K562 (cell line): ENCODE results near the gene SMC3. TPM values are rescaled to one million over a fixed set of nuclear protein-coding genes. Genes with fewer than 3 reads are reported as not detected.

Experiments
- ATAC-seq: fragments of 200-7000 bp; cut with Tn5 transposase; 3 replicates; pipeline ENCODE4 v1.9.1; 2020; ENCODE audit warnings: moderate library complexity
- BruUV-seq: library from RNA; stranded (reverse); fragments of 400-500 nt; replicated peaks from 2 replicates; lab custom pipeline; 2021; lab: Mats Ljungman, UMichigan
- CTCF ChIA-PET: fragments of 300-600 bp; formaldehyde crosslinking; extraction: SDS; loops from one replicate; lab custom pipeline; 2021; ENCODE audit warnings: low intra/inter-chr PET ratio; lab: Yijun Ruan, JAX
- POLR2A ChIA-PET: fragments of 300-600, 350-650 bp; sonication (Branson Sonifier 250); formaldehyde crosslinking; extraction: SDS; loops from one replicate; lab custom pipeline; 2021; ENCODE audit warnings: antibody characterized with exemption, inconsistent platforms; lab: Yijun Ruan, JAX
- DNase-seq, 4 experiments: peaks; one replicate each; pipeline versions ENCODE4 v3.0.0 to v3.0.0-alpha.2; 2011 to 2018; ENCODE audit warnings: low spot score in 3 of 4, mixed read lengths in 3 of 4; ENCODE audit errors: extremely low read depth in 1 of 4
- FAIRE-seq: peaks from 2 replicates; lab custom pipeline; 2011; peaks lifted over from hg19 to GRCh38; lab: Jason Lieb, UNC
- H2AFZ ChIP-seq: 2 replicates; pipeline ENCODE4 v1.6.0; 2011; ENCODE audit warnings: low read depth, low read length, control low read depth, inconsistent platforms
- H3K27ac ChIP-seq: fragments of 200-600 bp; 3 replicates; pipeline ENCODE4 v1.8.0; 2011; ENCODE audit warnings: low read depth, mild to moderate bottlenecking, control low read depth, inconsistent platforms, low read length, moderate library complexity, mixed read lengths; ENCODE audit errors: extremely low read depth
- H3K27me3 ChIP-seq, 2 experiments: fragments of 300-600 bp in 1 of 2; 2 replicates in 1 of 2; 3 replicates in 1 of 2; pipeline versions ENCODE4 v1.6.0 to v1.8.0; 2011; ENCODE audit warnings: inconsistent platforms in 2 of 2, low read length in 2 of 2, mild to moderate bottlenecking in 1 of 2, mixed read lengths in 1 of 2, moderate library complexity in 1 of 2; ENCODE audit not compliant: control insufficient read depth in 2 of 2, insufficient read depth in 2 of 2
- H3K36me3 ChIP-seq: fragments of 300-600 bp; 3 replicates; pipeline ENCODE4 v1.8.0; 2011; ENCODE audit warnings: mild to moderate bottlenecking, low read length, inconsistent platforms; ENCODE audit not compliant: control insufficient read depth, insufficient read depth
- H3K4me1 ChIP-seq, 2 experiments: fragments of 200-600 bp in 1 of 2; replicated peaks in 1 of 2; 2 replicates in 1 of 2; 3 replicates in 1 of 2; pipeline versions ENCODE4 v1.5.1 to v1.8.0; 2011; ENCODE audit warnings: inconsistent platforms in 2 of 2, low read length in 2 of 2, mild to moderate bottlenecking in 1 of 2, mixed read lengths in 1 of 2, moderate library complexity in 1 of 2; ENCODE audit not compliant: control insufficient read depth in 2 of 2, insufficient read depth in 2 of 2
- H3K4me2 ChIP-seq: 2 replicates; pipeline ENCODE4 v1.6.1; 2011; ENCODE audit warnings: low read length, control low read depth, inconsistent platforms, mixed read lengths; ENCODE audit not compliant: insufficient read depth
- H3K4me3 ChIP-seq: fragments of 200-600 bp; sonication (generic), shearing (Covaris generic); 2 replicates; pipeline ENCODE4 v1.5.1; 2016; ENCODE audit warnings: control low read depth, inconsistent platforms
- H3K79me2 ChIP-seq: fragments of 200-600 bp; 3 replicates; pipeline ENCODE4 v1.8.0; 2011; ENCODE audit warnings: low read length, inconsistent platforms; ENCODE audit not compliant: control insufficient read depth, insufficient read depth
- H3K9ac ChIP-seq, 2 experiments: 2 replicates each; pipeline versions ENCODE4 v1.6.0 to v1.6.1; 2011; ENCODE audit warnings: low read depth in 2 of 2, low read length in 2 of 2, control low read depth in 1 of 2, inconsistent platforms in 1 of 2, mild to moderate bottlenecking in 1 of 2, mixed read lengths in 1 of 2; ENCODE audit not compliant: insufficient read depth in 1 of 2
- H3K9me1 ChIP-seq: one replicate; pipeline ENCODE4 v1.6.0; 2011; ENCODE audit warnings: inconsistent platforms, mild to moderate bottlenecking, low read length, moderate library complexity; ENCODE audit not compliant: control insufficient read depth, insufficient read depth
- H3K9me3 ChIP-seq: replicated peaks from 2 replicates; pipeline ENCODE4 v1.5.1; 2011; ENCODE audit warnings: low read depth, low read length, inconsistent platforms; ENCODE audit not compliant: control insufficient read depth, insufficient read depth
- H4K20me1 ChIP-seq: replicated peaks from 2 replicates; pipeline ENCODE4 v1.6.1; 2011; ENCODE audit warnings: low read length, inconsistent platforms, mixed read lengths; ENCODE audit not compliant: control insufficient read depth, insufficient read depth
- ATF3 ChIP-seq, 2 experiments: fragments of 450-650 bp in 1 of 2; sonication (generic) in 1 of 2; formaldehyde crosslinking in 1 of 2; IDR thresholded peaks in 1 of 2; conservative IDR thresholded peaks in 1 of 2; 2 replicates each; pipeline versions ENCODE4 v1.6.1 to v1.8.1; 2016 to 2023; ENCODE audit warnings: mild to moderate bottlenecking in 2 of 2, moderate library complexity in 2 of 2, inconsistent platforms in 1 of 2, missing genetic modification reagents in 1 of 2
- PHTF2 ChIP-seq: fragments of 250-450 bp; sonication (Bioruptor Pico); IDR thresholded peaks from 2 replicates; pipeline ENCODE4 v1.5.0; 2021; ENCODE audit warnings: mild to moderate bottlenecking
- RCOR1 ChIP-seq, 2 experiments: IDR thresholded peaks; 2 replicates each; pipeline ENCODE4 v1.6.1; 2012; ENCODE audit warnings: low read depth in 2 of 2, low read length in 2 of 2, borderline replicate concordance in 1 of 2, improper control_type of control experiment in 1 of 2
- ZNF766 ChIP-seq: fragments of 200-800 bp; sonication (Bioruptor generic); conservative IDR thresholded peaks from 2 replicates; pipeline ENCODE4 v1.6.1; 2016; ENCODE audit warnings: missing genetic modification characterization, missing compliant biosample characterization
- WGBS: fragments of 100-300 bp; shearing (Covaris generic); methylation state at CpG from one replicate; pipeline ENCODE4 v1.1.6; 2016; ENCODE audit warnings: low coverage, mixed read lengths; ENCODE audit not compliant: insufficient coverage; ENCODE audit errors: missing lambda C conversion rate; 5-methylcytosine and 5-hydroxymethylcytosine counted together
- in situ Hi-C: fragments of 300-500 bp; cut with MboI; formaldehyde crosslinking; loops from 4 replicates; pipeline ENCODE4 v1.15.0; 2018; ENCODE audit warnings: inconsistent platforms, mixed read lengths
- intact Hi-C: fragments of 100-400 bp; cut with micrococcal nuclease; formaldehyde crosslinking; loops from 2 replicates; pipeline ENCODE4 v1.14.2; 2022
- polyA plus RNA-seq, 8 experiments: library from polyadenylated mRNA; depleted of rRNA in 4 of 8; stranded (reverse) in 5 of 8; unstranded in 3 of 8; fragments of >200 nt; fragmentation: Nextera tagmentation in 2 of 8; fragmentation: Illumina TruSeq in 1 of 8; extraction: Ambion mirVana in 2 of 8; extraction: Trizol in 1 of 8; gene quantifications; 2 replicates each; pipeline versions ENCODE4 v1.2.1 to v1.2.3, GENCODE V29; 2011 to 2014; ENCODE audit warnings: inconsistent platforms in 1 of 8, missing spikeins in 1 of 8
- total RNA-seq, 7 experiments: library from RNA; depleted of rRNA in 6 of 7; stranded (reverse); fragments of >200 nt in 6 of 7; fragmentation: Illumina TruSeq in 2 of 7; extraction: Trizol in 2 of 7; gene quantifications; 2 replicates each; pipeline versions ENCODE4 v1.2.1 to v1.2.3, GENCODE V29; 2011 to 2021; ENCODE audit warnings: low replicate concordance in 1 of 7

The SMC3 gene
- total and polyA plus RNA-seq, 9 of the 15 experiments (the other 6 are each of a cell fraction or from before 2014, with no cell fraction given) = 21.3 to 62.6 (median 39.3) TPM

DNA sequence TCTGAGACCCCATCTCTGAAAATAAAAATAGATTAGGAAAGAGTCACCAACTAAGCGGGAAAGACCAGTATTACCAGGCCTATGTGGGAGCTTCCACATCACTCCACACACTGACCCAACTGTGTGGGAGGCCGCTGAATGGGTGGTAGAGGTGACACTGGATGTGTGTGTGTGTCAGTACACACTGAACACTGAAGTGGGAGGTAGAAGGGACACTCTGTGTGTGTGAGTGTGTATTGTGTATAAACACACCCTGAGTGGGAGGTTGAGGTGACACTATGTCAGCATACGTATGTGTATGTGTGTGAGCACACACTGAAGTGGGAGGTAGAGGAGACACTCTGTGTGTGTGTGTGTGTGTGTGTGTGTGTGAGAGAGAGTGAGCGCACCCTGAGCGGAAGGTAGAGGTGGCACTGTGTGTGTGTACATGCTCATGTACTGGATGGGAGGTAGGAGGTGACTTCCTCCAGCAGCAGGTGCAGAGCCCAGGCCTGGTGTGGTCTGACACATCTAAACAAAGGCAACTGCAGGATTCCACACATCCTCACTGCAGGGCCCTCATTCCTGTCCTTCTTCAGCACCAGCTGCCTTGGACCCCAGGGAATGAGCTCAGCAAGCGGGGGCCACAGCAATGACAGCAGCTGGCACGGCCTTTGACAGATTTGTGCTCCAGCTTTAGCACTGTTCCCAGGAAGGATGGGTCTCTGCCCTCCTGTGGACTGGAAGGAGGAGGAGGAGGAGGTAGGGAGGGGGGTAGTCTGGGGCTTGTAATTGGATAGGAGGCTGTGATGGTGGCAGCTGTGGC lies 50.1 kb downstream of the SMC3 start:
- Histone ChIP-seq H3K79me2 (no peaks in the 10 kb centered on the region), H3K27me3 (no peaks in the 10 kb centered on the region), H3K36me3 (no peaks in the 10 kb centered on the region), H3K4me3 (no peak overlapping the region), H2AFZ (no peak overlapping the region), H3K4me2 (no peak overlapping the region), H4K20me1 (no peaks in the 10 kb centered on the region), H3K9ac (peak overlapping the region in 1 of 2 experiments; percentile 45; a peak in 2 of 4 replicates), H3K9me3 (no peaks in the 10 kb centered on the region), H3K4me1 (peaks cover 22% of the 10 kb centered on the region in 2 experiments; a peak in 4 of 5 replicates), H3K27ac (no peak overlapping the region; the same call in 1 of the 3 replicates), H3K9me1 (no peaks in the 10 kb centered on the region)
- no TSS peak for BruUV-seq
- in situ Hi-C loops (loop anchor here (10.0 to 25.0 kb wide), 2 partner anchors 57 to 270 kb away; no protein-coding TSS in a partner anchor), intact Hi-C loops (loop anchor here (10.0 kb wide), 2 partner anchors 257 to 1517 kb away; partner anchors contain the start of gene PDCD4)
- no peak for ATAC-seq
- ChIA-PET POLR2A (interaction anchor here (0.8 kb wide), 1 partner anchor 8 kb away, joined by 4 read pairs; no protein-coding TSS in a partner anchor), CTCF (no interaction called here)
- no peak for FAIRE-seq
- no peak for TF ChIP-seq RCOR1 (IDR thresholded peaks at IDR 0.05; ENCODE audit: borderline replicate concordance in 1 of 2, low read depth in 2 of 2, low read length in 2 of 2)
- no peak for TF ChIP-seq ZNF766
- no peak for TF ChIP-seq PHTF2 (CRISPR knock-in tag)
- TF ChIP-seq ATF3 (IDR thresholded peaks at IDR 0.05) = no peak
- no peak for TF ChIP-seq ATF3 (CRISPR knock-in tag; conservative IDR thresholded peaks at IDR 0.05)
- WGBS = 77% methylated on average over 3 of the region's 7 CpGs
- DNase-seq = no peak
